ENCODE results near the gene KRT86.

KRT86 gene

DNA sequence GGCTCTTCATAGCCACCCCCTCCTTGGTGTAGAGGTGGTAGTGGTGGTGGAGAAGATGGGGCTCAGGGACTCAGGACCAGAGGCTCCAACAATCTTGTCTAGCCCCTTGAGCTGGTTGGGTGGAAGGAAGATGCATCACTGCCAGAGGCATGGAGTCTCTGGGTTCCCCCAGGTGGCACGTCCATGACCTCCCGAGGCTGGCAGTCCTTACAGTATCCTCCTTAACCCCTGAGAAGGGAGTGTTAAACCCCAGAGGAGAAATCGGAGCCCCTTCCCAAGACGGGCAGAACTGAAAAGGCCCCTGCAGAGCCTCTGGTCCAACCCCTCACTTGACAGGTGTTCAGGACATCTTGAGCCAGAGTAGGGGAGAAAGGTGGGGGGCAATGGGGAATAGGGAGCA, 37.6 kb downstream of the KRT86 start:
- no peak overlapping the region for H3K27ac ChIP-seq (ENCODE audit: low read depth, low read length)
- TF ChIP-seq CTCF (IDR thresholded peaks at IDR 0.05; ENCODE audit: insufficient read depth, low read length, poor library complexity, severe bottlenecking) (no peak), EZH2phosphoT487 (conservative IDR thresholded peaks at IDR 0.05; ENCODE audit: low read length) (no peak)
- no peaks in the 10 kb centered on the region for H3K36me3 ChIP-seq (ENCODE audit: low read length)
- H3K4me3 ChIP-seq (ENCODE audit: insufficient read depth, low read length, poor library complexity, severe bottlenecking), result no peak overlapping the region
- no peaks in the 10 kb centered on the region for H4K20me1 ChIP-seq (ENCODE audit: low read depth, low read length)
- H3K27me3 ChIP-seq (ENCODE audit: low read length), result no peaks in the 10 kb centered on the region; the same call in 1 of the 2 replicates
- H3K9ac ChIP-seq (ENCODE audit: low read length), result no peak overlapping the region
- H3F3A ChIP-seq (ENCODE audit: insufficient read depth), result no peaks in the 10 kb centered on the region
- H3K9me2 ChIP-seq (replicated peaks; ENCODE audit: insufficient read depth, low read length), result no peaks in the 10 kb centered on the region
- no peak overlapping the region for H3K4me2 ChIP-seq (ENCODE audit: low read depth, low read length, poor library complexity, severe bottlenecking)
- H2AFZ ChIP-seq (ENCODE audit: low read depth, low read length, severe bottlenecking), result no peak overlapping the region
- no peaks in the 10 kb centered on the region for H3K79me2 ChIP-seq (ENCODE audit: insufficient read depth, low read length)
- no peaks in the 10 kb centered on the region for H3K9me3 ChIP-seq (ENCODE audit: insufficient read depth, low read length)

GRCh38 chr12:52313461-52313860, 39.0 kb downstream of the KRT86 start:
- Histone ChIP-seq H3K9ac (ENCODE audit: low read length) (no peak overlapping the region), H3F3A (ENCODE audit: insufficient read depth) (no peaks in the 10 kb centered on the region), H4K20me1 (ENCODE audit: low read depth, low read length) (no peaks in the 10 kb centered on the region), H3K4me3 (ENCODE audit: insufficient read depth, low read length, poor library complexity, severe bottlenecking) (no peak overlapping the region), H3K36me3 (ENCODE audit: low read length) (no peaks in the 10 kb centered on the region), H3K9me2 (replicated peaks; ENCODE audit: insufficient read depth, low read length) (no peaks in the 10 kb centered on the region), H3K79me2 (ENCODE audit: insufficient read depth, low read length) (no peaks in the 10 kb centered on the region), H3K9me3 (ENCODE audit: insufficient read depth, low read length) (no peaks in the 10 kb centered on the region), H3K27me3 (ENCODE audit: low read length) (no peaks in the 10 kb centered on the region; the same call in 1 of the 2 replicates), H3K4me2 (ENCODE audit: low read depth, low read length, poor library complexity, severe bottlenecking) (no peak overlapping the region), H2AFZ (ENCODE audit: low read depth, low read length, severe bottlenecking) (no peak overlapping the region), H3K27ac (ENCODE audit: low read depth, low read length) (no peak overlapping the region)
- TF ChIP-seq CTCF (IDR thresholded peaks at IDR 0.05; ENCODE audit: insufficient read depth, low read length, poor library complexity, severe bottlenecking) (no peak), EZH2phosphoT487 (conservative IDR thresholded peaks at IDR 0.05; ENCODE audit: low read length) (no peak)

GRCh38 chr12:52313926-52314325, 39.5 kb downstream of the KRT86 start:
- H2AFZ ChIP-seq (ENCODE audit: low read depth, low read length, severe bottlenecking), result no peak overlapping the region
- no peak overlapping the region for H3K9ac ChIP-seq (ENCODE audit: low read length)
- TF ChIP-seq EZH2phosphoT487 (conservative IDR thresholded peaks at IDR 0.05; ENCODE audit: low read length) (no peak), CTCF (IDR thresholded peaks at IDR 0.05; ENCODE audit: insufficient read depth, low read length, poor library complexity, severe bottlenecking) (no peak)
- H3K9me2 ChIP-seq (replicated peaks; ENCODE audit: insufficient read depth, low read length), result no peaks in the 10 kb centered on the region
- no peaks in the 10 kb centered on the region for H4K20me1 ChIP-seq (ENCODE audit: low read depth, low read length)
- no peak overlapping the region for H3K27ac ChIP-seq (ENCODE audit: low read depth, low read length)
- no peaks in the 10 kb centered on the region for H3K36me3 ChIP-seq (ENCODE audit: low read length)
- H3K79me2 ChIP-seq (ENCODE audit: insufficient read depth, low read length), result no peaks in the 10 kb centered on the region
- no peaks in the 10 kb centered on the region for H3K9me3 ChIP-seq (ENCODE audit: insufficient read depth, low read length)
- H3K4me2 ChIP-seq (ENCODE audit: low read depth, low read length, poor library complexity, severe bottlenecking), result no peak overlapping the region
- H3F3A ChIP-seq (ENCODE audit: insufficient read depth), result no peaks in the 10 kb centered on the region
- H3K27me3 ChIP-seq (ENCODE audit: low read length), result no peaks in the 10 kb centered on the region; the same call in 1 of the 2 replicates
- H3K4me3 ChIP-seq (ENCODE audit: insufficient read depth, low read length, poor library complexity, severe bottlenecking), result no peak overlapping the region

Measured in SU-DHL-6 (cell line).